RPMI8226 (cell line): ENCODE results near the gene SKAP2.

Experiments used
- DNase-seq: peaks from one replicate; pipeline ENCODE4 v3.0.0-alpha.2; 2015

The SKAP2 gene

GRCh38 chr7:26864309-26865093, at the start of gene SKAP2:
TSS of gene SKAP2 (minus strand) at chr7:26864590. CDS start at chr7:26864429, 161 bp downstream.
- DNase-seq: peak; percentile 92

- no peak for DNase-seq
These were observed 48.6 kb upstream of the SKAP2 start for GRCh38 chr7:26912933-26913536.

- DNase-seq: no peak
These were observed 47.9 kb upstream of the SKAP2 start for GRCh38 chr7:26912338-26912737.

GRCh38 chr7:26910221-26910620, 45.8 kb upstream of the SKAP2 start:
- DNase-seq: no peak

GRCh38 chr7:26900251-26900650, 35.9 kb upstream of the SKAP2 start:
- no peak for DNase-seq

GRCh38 chr7:26899519-26899918, 35.1 kb upstream of the SKAP2 start:
- DNase-seq: no peak

GRCh38 chr7:26898891-26899290, 34.5 kb upstream of the SKAP2 start:
- DNase-seq: no peak

- no peak for DNase-seq
These were observed 33.5 kb upstream of the SKAP2 start for GRCh38 chr7:26897928-26898327.

GRCh38 chr7:26891400-26892350, 27.3 kb upstream of the SKAP2 start:
- no peak for DNase-seq

GRCh38 chr7:26880852-26881251, 16.5 kb upstream of the SKAP2 start:
- DNase-seq: no peak

GRCh38 chr7:26879671-26880070, 15.3 kb upstream of the SKAP2 start:
- no peak for DNase-seq

- no peak for DNase-seq
These were observed 4.6 kb upstream of the SKAP2 start for GRCh38 chr7:26868841-26869495.

GRCh38 chr7:26865094-26865388, 651 bp upstream of the SKAP2 start:
- no peak for DNase-seq

- peak; percentile 24 for DNase-seq
These were observed 677 bp downstream of the SKAP2 start for GRCh38 chr7:26863518-26864308.

- DNase-seq: no peak
These were observed 1.6 kb downstream of the SKAP2 start for GRCh38 chr7:26862834-26863233.

GRCh38 chr7:26861050-26861449, 3.3 kb downstream of the SKAP2 start:
- no peak for DNase-seq

- DNase-seq: no peak
These were observed 4.0 kb downstream of the SKAP2 start for GRCh38 chr7:26860361-26860760.

GRCh38 chr7:26859720-26860119, 4.7 kb downstream of the SKAP2 start:
- no peak for DNase-seq

GRCh38 chr7:26858735-26859134, 5.7 kb downstream of the SKAP2 start:
- no peak for DNase-seq

GRCh38 chr7:26858241-26858715, 6.1 kb downstream of the SKAP2 start:
- DNase-seq: no peak

- DNase-seq: no peak
These were observed 6.7 kb downstream of the SKAP2 start for GRCh38 chr7:26857506-26858240.

- no peak for DNase-seq
These were observed 7.3 kb downstream of the SKAP2 start for GRCh38 chr7:26857170-26857505.
